ENCODE results near the gene MIEF1.

Gene MIEF1

DNA sequence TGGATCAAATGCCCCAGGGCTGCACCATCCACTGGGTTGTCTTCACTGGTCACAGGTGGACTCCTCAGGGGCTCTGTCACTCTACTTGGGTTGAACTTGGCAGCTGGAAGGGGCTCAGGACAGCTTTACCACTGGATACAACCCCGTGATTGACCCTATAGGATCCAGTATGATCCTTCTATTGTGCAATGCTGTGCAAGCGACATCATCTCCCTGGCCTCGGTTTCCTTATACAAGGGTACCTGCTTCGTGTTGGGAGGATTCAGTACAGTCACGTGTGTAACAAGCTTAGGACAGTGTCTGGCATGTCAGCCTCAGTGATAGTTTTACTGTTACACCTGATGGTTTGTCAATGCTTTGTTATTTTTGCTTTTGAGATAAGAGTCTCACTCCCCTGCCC, 20.5 kb upstream of the MIEF1 start:
- Histone ChIP-seq H3K9ac (ENCODE audit: low read length) (no peak overlapping the region), H3K4me1 (ENCODE audit: control insufficient read depth, insufficient read depth, low read length) (peaks cover 1% of the 10 kb centered on the region), H3K36me3 (ENCODE audit: control insufficient read depth, insufficient read depth, low read length, severe bottlenecking) (no peaks in the 10 kb centered on the region), H3K27me3 (replicated peaks; ENCODE audit: control insufficient read depth, insufficient read depth, low read length) (peaks cover 13% of the 10 kb centered on the region), H3K4me3 (ENCODE audit: low read length) (no peak overlapping the region), H3K9me3 (ENCODE audit: control insufficient read depth, low read length) (no peaks in the 10 kb centered on the region)
- no peak for DNase-seq (ENCODE audit: low read depth)

DNA sequence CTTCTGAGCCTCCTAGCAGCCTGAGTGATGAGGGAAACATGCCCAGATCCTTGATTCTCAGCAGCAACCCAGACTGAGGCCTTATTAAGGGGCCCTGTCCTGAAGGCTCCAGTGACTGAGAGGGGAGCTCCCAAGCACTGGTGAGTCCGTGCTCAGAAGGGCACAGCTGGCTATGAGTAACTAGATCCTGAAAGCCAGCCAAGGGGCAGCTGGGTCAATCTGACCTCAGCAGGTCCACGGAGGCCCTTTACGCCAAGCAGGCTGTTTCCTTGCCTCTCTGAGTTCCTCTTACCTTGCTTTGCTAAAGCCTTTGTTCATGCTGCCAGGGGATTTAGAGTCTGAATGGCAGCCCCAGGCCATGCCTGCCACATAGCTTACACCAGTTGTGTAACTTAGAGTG, 19.3 kb upstream of the MIEF1 start:
- no peak overlapping the region for H3K9ac ChIP-seq (ENCODE audit: low read length)
- H3K4me3 ChIP-seq (ENCODE audit: low read length), result no peak overlapping the region
- peaks cover 3% of the 10 kb centered on the region for H3K4me1 ChIP-seq (ENCODE audit: control insufficient read depth, insufficient read depth, low read length)
- no peaks in the 10 kb centered on the region for H3K36me3 ChIP-seq (ENCODE audit: control insufficient read depth, insufficient read depth, low read length, severe bottlenecking)
- H3K27me3 ChIP-seq (replicated peaks; ENCODE audit: control insufficient read depth, insufficient read depth, low read length), result peaks cover 13% of the 10 kb centered on the region
- DNase-seq (ENCODE audit: low read depth), result no peak
- no peaks in the 10 kb centered on the region for H3K9me3 ChIP-seq (ENCODE audit: control insufficient read depth, low read length)

- Histone ChIP-seq H3K36me3 (ENCODE audit: control insufficient read depth, insufficient read depth, low read length, severe bottlenecking) (no peaks in the 10 kb centered on the region), H3K4me1 (ENCODE audit: control insufficient read depth, insufficient read depth, low read length) (peaks cover 3% of the 10 kb centered on the region), H3K9ac (ENCODE audit: low read length) (no peak overlapping the region), H3K27me3 (replicated peaks; ENCODE audit: control insufficient read depth, insufficient read depth, low read length) (peaks cover 5% of the 10 kb centered on the region), H3K4me3 (ENCODE audit: low read length) (no peak overlapping the region), H3K9me3 (ENCODE audit: control insufficient read depth, low read length) (no peaks in the 10 kb centered on the region)
- DNase-seq (ENCODE audit: low read depth), result no peak
Observed at GRCh38 chr22:39486951-39487825, 14.9 kb upstream of the MIEF1 start.

- H3K4me3 ChIP-seq (ENCODE audit: low read length), result no peak overlapping the region
- H3K9me3 ChIP-seq (ENCODE audit: control insufficient read depth, low read length), result no peaks in the 10 kb centered on the region
- no peaks in the 10 kb centered on the region for H3K36me3 ChIP-seq (ENCODE audit: control insufficient read depth, insufficient read depth, low read length, severe bottlenecking)
- DNase-seq (ENCODE audit: low read depth), result no peak
- peaks cover 3% of the 10 kb centered on the region for H3K4me1 ChIP-seq (ENCODE audit: control insufficient read depth, insufficient read depth, low read length)
- H3K9ac ChIP-seq (ENCODE audit: low read length), result no peak overlapping the region
- peaks cover 5% of the 10 kb centered on the region for H3K27me3 ChIP-seq (replicated peaks; ENCODE audit: control insufficient read depth, insufficient read depth, low read length)
Observed at GRCh38 chr22:39487826-39488520, 14.1 kb upstream of the MIEF1 start.

GRCh38 chr22:39488563-39489083, 13.5 kb upstream of the MIEF1 start:
- H3K27me3 ChIP-seq (replicated peaks; ENCODE audit: control insufficient read depth, insufficient read depth, low read length), result peaks cover 3% of the 10 kb centered on the region
- peaks cover 7% of the 10 kb centered on the region for H3K4me1 ChIP-seq (ENCODE audit: control insufficient read depth, insufficient read depth, low read length)
- H3K4me3 ChIP-seq (ENCODE audit: low read length), result no peak overlapping the region
- no peaks in the 10 kb centered on the region for H3K9me3 ChIP-seq (ENCODE audit: control insufficient read depth, low read length)
- H3K9ac ChIP-seq (ENCODE audit: low read length), result no peak overlapping the region
- H3K36me3 ChIP-seq (ENCODE audit: control insufficient read depth, insufficient read depth, low read length, severe bottlenecking), result no peaks in the 10 kb centered on the region
- no peak for DNase-seq (ENCODE audit: low read depth)

DNA sequence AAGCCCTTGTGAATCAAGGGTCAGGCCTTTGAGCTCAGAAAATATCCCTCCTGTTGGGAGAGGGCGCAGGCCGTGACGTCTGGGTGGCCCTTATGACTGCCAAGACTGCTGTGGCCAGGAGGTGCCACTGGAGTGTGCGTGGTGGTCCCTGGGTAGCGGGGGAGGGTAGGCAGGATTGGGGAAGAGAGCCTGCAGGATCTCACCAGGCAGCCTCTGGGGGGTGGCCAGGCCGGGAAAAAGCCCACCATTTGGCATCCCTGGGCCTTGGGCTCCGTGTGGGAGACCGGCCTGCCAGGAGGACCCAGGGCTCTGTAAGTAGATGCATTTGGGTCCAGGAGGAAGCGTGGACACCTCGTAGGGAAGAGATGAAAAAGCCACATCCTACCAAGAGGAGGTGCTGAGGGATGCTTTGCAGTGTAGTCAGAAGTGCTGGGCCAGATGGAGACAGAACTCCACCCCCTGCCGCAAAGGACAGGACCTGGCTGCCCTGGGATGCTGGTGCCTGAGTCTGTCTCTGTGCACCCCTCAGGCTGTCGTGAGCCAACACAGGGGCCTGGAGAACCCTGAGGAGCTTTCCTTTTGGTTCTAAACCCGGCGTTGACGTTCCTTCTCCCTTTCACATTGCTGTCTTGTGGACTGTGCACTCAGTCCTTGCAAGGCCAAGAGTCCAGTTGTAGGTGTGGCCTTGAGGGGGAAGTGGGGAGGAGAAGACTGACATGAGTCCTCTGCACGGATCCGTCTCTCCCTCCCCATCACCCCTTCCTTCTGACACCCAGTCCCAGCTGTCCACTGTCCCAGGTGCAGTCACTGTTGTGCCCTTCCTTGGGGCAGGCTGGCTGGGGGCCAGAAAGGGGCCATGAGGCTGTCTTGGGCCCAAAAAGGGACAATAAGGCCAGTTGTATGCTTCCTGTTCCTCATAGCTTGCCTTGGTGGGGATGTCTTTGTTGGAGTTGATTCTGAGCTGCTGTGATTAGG, 12.7 kb upstream of the MIEF1 start:
- Histone ChIP-seq H3K9me3 (ENCODE audit: control insufficient read depth, low read length) (no peaks in the 10 kb centered on the region), H3K9ac (ENCODE audit: low read length) (no peak overlapping the region), H3K27me3 (replicated peaks; ENCODE audit: control insufficient read depth, insufficient read depth, low read length) (no peaks in the 10 kb centered on the region), H3K4me3 (ENCODE audit: low read length) (no peak overlapping the region), H3K36me3 (ENCODE audit: control insufficient read depth, insufficient read depth, low read length, severe bottlenecking) (no peaks in the 10 kb centered on the region), H3K4me1 (ENCODE audit: control insufficient read depth, insufficient read depth, low read length) (peaks cover 14% of the 10 kb centered on the region)
- DNase-seq (ENCODE audit: low read depth), result no peak

GRCh38 chr22:39490135-39490798, 11.8 kb upstream of the MIEF1 start:
- no peaks in the 10 kb centered on the region for H3K9me3 ChIP-seq (ENCODE audit: control insufficient read depth, low read length)
- H3K9ac ChIP-seq (ENCODE audit: low read length), result no peak overlapping the region
- no peaks in the 10 kb centered on the region for H3K36me3 ChIP-seq (ENCODE audit: control insufficient read depth, insufficient read depth, low read length, severe bottlenecking)
- no peak overlapping the region for H3K4me3 ChIP-seq (ENCODE audit: low read length)
- H3K4me1 ChIP-seq (ENCODE audit: control insufficient read depth, insufficient read depth, low read length), result peaks cover 21% of the 10 kb centered on the region
- H3K27me3 ChIP-seq (replicated peaks; ENCODE audit: control insufficient read depth, insufficient read depth, low read length), result no peaks in the 10 kb centered on the region
- peak; percentile 63 for DNase-seq (ENCODE audit: low read depth)

DNA sequence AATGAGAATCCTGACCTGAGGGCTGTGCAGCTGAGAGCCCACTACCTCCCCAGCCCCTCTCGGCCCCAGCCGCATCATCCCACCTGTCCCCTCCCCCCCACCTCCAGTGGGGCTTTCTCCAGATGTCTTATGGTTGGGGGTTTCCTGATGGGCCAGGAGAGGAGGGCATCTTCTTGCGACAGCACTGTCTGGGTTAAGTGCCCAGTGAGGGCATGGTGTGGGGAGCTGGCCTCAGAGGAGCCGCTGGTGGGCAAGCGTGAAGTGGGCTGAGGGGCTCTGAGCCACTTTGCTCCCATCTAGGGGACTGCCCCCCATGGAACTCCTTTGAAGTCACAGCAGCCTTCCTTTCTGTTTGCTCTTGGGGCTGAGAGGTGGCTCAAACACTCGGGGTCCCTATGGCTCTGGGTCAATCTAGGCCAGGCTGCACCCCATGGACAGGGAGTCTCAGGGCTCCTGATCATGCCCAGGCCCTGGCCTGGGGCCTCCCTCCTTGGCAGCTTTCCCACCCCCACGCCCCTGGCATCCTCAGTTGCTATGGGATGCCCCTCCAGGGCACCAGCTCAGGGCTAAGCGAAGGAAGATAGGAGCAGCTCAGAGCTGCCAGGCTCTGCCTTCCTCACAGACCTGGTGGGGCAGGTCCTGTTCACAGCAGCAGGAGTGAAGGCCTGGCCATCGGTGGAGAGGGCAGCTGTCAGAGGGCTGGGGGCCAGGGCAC, 11.0 kb upstream of the MIEF1 start:
- Histone ChIP-seq H3K4me1 (ENCODE audit: control insufficient read depth, insufficient read depth, low read length) (peaks cover 22% of the 10 kb centered on the region), H3K9ac (ENCODE audit: low read length) (no peak overlapping the region), H3K27me3 (replicated peaks; ENCODE audit: control insufficient read depth, insufficient read depth, low read length) (no peaks in the 10 kb centered on the region), H3K36me3 (ENCODE audit: control insufficient read depth, insufficient read depth, low read length, severe bottlenecking) (no peaks in the 10 kb centered on the region), H3K4me3 (ENCODE audit: low read length) (no peak overlapping the region), H3K9me3 (ENCODE audit: control insufficient read depth, low read length) (no peaks in the 10 kb centered on the region)
- DNase-seq (ENCODE audit: low read depth), result no peak

- no peak overlapping the region for H3K4me3 ChIP-seq (ENCODE audit: low read length)
- no peak overlapping the region for H3K9ac ChIP-seq (ENCODE audit: low read length)
- DNase-seq (ENCODE audit: low read depth), result no peak
Observed at GRCh38 chr22:39491696-39492095, 10.4 kb upstream of the MIEF1 start.

GRCh38 chr22:39492186-39492585, 9.9 kb upstream of the MIEF1 start:
- peaks cover 30% of the 10 kb centered on the region for H3K4me1 ChIP-seq (ENCODE audit: control insufficient read depth, insufficient read depth, low read length)
- no peaks in the 10 kb centered on the region for H3K27me3 ChIP-seq (replicated peaks; ENCODE audit: control insufficient read depth, insufficient read depth, low read length)
- no peak for DNase-seq (ENCODE audit: low read depth)
- H3K4me3 ChIP-seq (ENCODE audit: low read length), result no peak overlapping the region
- H3K9ac ChIP-seq (ENCODE audit: low read length), result no peak overlapping the region
- H3K9me3 ChIP-seq (ENCODE audit: control insufficient read depth, low read length), result no peaks in the 10 kb centered on the region
- H3K36me3 ChIP-seq (ENCODE audit: control insufficient read depth, insufficient read depth, low read length, severe bottlenecking), result no peaks in the 10 kb centered on the region

More at GRCh38 chr22:39491696-39492095, 10.4 kb upstream of the MIEF1 start:
- H3K27me3 ChIP-seq (replicated peaks; ENCODE audit: control insufficient read depth, insufficient read depth, low read length), result no peaks in the 10 kb centered on the region
- peaks cover 26% of the 10 kb centered on the region for H3K4me1 ChIP-seq (ENCODE audit: control insufficient read depth, insufficient read depth, low read length)
- H3K9me3 ChIP-seq (ENCODE audit: control insufficient read depth, low read length), result no peaks in the 10 kb centered on the region
- no peaks in the 10 kb centered on the region for H3K36me3 ChIP-seq (ENCODE audit: control insufficient read depth, insufficient read depth, low read length, severe bottlenecking)
